HG02798 (cell line): ENCODE data around the gene TPGS1.
A peak's percentile ranks its signal among the peaks of the same experiment; 100 is the strongest.

Experiments used
- ATAC-seq: cut with Tn5 transposase; IDR thresholded peaks from one replicate; pipeline ENCODE4 v1.9.1; 2021; ENCODE audit warnings: mild to moderate bottlenecking; ENCODE audit not compliant: unreplicated experiment, poor library complexity

The TPGS1 gene

GRCh38 chr19:517721-518597 is 10.7 kb downstream of the TPGS1 start:
- no peak for ATAC-seq

GRCh38 chr19:518598-519231 is 11.4 kb downstream of the TPGS1 start:
- ATAC-seq = no peak

DNA sequence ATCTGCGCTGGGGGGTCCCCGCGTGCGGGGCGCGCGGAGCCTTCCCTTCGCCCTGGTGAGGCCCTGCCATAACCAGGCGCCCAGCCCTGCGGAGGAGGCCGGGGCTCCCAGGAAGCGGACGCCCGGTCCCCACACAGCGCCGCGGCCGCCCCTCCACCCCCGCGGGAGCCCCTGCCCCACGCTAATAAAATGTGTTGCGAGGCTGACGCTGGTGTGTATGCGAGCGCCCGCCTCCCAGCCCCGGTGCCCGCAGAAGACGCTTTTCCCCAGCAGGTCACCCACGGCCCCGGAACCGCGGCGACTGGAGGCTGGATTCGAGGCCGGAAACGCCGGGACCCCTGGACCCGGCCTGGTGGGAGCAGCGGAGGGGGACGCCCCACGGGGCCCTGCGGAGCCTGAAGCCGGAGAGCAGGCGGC is 12.2 kb downstream of the TPGS1 start:
- no peak for ATAC-seq

- no peak for ATAC-seq
Observed at GRCh38 chr19:522726-523125, 15.4 kb downstream of the TPGS1 start.

DNA sequence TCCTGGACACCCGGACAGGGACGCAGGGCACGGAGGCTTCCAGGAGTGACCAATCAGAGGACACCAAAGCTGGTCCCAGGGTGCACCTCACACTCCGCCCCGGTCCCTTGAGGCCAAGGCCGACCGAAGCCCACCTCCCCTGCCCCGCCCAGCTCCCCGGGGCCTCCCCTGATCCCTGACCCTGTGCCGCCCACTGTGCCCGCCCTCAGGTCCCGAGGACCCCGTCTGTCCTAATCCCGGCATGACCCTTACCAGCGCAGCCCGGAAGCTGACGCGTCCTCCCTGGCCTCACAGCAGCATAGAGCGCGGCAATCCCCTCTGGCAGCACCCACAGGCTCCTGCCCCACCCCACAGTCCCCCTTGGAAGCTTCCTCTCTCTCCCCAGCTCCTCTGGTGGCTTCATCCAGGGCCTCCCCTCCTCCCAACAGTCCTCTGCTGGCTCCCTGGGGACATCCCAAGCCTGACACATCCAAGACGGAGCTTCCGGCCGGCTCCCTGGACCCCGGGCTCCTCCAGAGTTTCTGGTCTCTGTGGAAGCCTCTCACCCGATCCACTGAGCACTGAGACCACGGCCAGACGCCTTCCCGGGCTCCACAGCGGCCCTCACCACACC is 16.9 kb downstream of the TPGS1 start:
- ATAC-seq = no peak

- no peak for ATAC-seq
Observed at GRCh38 chr19:525029-525428, 17.7 kb downstream of the TPGS1 start.

GRCh38 chr19:525857-526419 is 18.6 kb downstream of the TPGS1 start:
- no peak for ATAC-seq

DNA sequence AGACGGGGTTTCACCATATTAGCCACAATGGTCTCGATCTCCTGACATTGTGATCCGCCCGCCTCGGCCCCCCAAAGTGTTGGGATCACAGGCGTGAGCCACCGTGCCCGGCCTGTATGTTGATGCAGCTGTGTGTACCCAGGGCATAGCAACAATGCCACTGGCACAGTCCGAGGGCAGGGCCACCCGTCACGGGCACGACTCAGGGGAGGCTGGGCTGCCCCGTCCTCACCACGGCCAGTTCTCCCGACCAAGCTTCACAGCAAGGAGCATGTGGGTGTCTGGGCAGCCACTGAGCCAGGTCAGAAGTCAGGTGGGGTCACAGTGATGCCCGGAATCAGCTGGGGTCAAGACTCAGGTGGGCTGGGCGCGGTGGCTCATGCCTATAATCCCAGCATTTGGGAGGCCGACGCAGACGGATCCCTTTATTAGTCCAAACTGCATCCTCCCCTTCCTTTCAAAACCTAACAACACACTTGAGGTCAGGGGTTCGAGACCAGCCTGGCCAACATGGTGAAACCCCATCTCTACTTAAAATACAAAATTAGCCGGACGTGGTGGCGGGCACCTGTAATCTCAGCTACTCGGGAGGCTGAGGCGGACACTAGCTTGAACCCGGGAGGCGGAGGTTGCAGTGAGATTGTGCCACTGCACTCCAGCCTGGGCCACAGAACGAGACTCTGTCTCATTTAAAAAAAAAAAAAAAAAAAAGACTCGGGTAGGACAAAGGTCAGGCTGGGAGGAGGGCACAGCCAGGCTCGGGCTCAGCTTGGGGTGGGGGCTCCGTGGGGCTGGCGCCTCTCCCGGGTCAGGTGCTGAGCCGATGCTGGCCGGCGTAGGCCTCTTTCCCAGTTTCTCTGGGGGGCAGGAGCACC is 23.1 kb downstream of the TPGS1 start:
- ATAC-seq = no peak

GRCh38 chr19:531009-531752 is 23.9 kb downstream of the TPGS1 start:
- peak; percentile 84 for ATAC-seq

DNA sequence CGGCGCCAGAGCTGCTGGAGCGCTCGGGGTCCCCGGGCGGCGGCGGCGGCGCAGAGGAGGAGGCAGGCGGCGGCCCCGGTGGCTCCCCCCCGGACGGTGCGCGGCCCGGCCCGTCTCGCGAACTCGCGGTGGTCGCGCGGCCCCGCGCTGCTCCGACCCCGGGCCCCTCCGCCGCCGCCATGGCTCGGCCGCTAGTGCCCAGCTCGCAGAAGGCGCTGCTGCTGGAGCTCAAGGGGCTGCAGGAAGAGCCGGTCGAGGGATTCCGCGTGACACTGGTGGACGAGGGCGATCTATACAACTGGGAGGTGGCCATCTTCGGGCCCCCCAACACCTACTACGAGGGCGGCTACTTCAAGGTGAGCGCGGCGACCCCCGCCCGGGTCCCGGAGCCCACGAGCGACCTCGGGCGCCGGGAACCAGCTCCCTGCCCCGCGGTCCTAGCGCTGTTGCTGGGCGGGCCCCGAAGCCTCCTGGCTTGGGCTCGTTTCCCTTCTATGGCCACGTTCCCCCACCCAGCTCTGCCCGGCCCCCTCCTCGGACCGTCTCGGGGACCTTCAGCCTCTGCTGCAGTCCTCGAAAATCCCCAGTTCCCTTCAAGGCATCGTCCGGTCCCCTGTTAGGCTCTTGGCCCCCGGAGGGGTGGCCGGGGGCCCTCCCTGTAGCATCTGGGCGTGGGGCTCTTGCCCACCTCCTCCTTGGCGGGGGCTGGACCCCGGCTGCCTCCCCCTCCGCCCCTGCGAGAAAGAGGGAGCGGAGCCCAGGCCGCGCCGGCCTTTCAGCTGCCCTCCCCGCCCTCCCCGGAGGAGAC is 24.7 kb downstream of the TPGS1 start, which contains the start of gene CDC34:
TSS of gene CDC34 (plus strand) at position 8 of the 808 bp plus-strand sequence. CDS start at position 180, 172 bp downstream.
- ATAC-seq = no peak

DNA sequence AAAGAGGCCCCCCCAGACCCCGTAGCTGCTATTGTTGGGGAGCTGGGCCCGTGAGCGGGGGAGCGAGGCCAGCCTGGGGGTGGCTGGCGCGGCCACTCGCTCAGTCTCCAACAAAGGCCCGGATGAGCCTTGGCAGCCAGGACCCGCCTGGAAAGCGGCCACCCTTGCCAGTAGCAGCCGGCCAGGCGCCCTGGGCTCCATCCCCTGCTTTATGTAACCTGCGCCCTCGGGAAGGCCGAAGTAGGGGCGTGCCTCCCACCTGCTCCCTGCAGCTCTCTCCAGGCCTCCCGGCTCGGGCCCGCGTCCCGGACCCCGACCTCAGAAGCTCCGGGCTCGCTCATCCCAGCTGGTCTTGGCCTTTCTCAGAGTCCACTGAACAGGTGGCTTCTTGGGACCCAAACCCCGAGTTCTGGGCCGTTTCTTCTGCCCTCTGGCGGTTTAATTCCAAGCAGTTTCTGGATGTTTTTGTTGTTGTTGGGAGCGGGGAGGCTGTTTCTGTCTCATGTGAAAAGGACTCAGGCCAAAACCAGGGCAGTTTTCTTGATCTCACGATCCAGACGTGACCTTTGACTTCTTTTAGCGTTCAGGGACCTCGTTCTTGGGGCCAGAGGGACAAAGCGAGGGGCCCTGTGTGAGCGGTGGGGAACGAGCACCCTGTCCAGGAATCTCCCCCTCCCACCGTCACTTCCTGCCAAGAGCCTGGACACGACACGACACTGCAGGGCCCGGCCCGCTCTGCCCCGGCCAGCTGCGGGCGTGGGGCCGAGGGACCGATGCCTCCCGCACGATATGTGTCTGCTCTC is 25.5 kb downstream of the TPGS1 start:
- no peak for ATAC-seq

- no peak for ATAC-seq
Observed at GRCh38 chr19:533364-534058, 26.2 kb downstream of the TPGS1 start.

DNA sequence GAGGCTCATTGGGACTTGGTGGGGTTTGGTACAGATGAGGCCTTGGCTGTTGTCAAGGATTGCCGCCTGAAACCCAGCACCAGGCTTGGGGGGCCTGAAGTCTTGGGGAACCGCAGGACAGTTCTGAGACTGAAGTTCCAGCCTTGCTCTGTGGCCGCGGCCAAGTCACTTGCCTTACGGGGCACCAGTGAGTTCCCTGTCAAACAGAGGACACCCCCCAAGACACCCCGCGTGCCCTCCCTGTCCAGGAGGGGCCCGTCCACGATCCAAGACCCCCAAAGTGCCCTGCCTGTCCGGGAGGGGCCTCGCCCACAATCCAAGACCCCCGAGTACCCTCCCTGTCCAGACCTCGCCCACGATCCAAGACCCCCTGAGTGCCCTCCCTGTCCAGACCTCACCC is 26.8 kb downstream of the TPGS1 start:
- ATAC-seq = no peak

- ATAC-seq = no peak
Observed at GRCh38 chr19:535017-535835, 27.9 kb downstream of the TPGS1 start.

DNA sequence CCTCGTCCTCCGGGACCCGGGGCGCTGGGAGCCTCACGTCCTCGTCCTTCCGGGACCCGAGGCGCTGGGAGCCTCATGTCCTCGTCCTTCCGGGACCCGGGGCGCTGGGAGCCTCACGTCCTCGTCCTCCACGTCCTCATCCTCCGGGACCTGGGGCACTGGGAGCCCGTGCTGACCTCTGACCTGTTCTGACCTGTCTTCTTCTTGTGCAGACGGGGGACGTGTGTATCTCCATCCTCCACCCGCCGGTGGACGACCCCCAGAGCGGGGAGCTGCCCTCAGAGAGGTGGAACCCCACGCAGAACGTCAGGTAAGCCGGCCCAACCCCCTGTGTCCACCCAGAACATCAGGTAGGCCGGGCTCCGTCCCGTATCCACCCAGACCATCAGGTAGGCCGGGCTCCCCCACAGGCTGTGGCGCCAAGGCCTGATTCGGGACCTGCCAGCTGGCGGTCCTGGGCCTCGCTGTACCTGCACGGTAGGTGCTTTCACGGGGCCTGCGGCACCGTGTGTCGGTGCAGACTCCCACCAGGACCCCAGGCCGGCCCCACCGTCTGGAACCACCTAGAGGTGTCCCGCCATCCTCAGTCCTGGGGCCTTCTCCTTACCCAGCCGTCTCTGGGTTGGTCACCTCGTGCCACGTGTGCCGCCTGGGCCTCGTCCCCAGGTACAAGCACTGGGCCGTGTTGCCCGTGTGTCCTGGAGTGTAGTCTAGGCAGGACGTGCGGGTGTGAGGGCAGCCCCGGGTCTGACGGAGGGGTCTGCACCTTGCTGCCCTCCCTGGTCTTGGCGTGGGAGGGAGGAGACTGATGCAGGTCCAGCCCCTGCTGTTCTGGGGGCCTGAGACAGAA is 29.0 kb downstream of the TPGS1 start:
- no peak for ATAC-seq
